HG02970 (cell line): ENCODE data around the gene P2RY8.
A peak's percentile ranks its signal among the peaks of the same experiment; 100 is the strongest.
"Not testable (repeated sequence)": the region's sequence is repeated elsewhere in the genome, so short reads cannot be mapped to it uniquely, and the experiment has no call there.

Experiments
- ATAC-seq: cut with Tn5 transposase; IDR thresholded peaks from one replicate; pipeline ENCODE4 v1.9.1; 2021; ENCODE audit warnings: mild to moderate bottlenecking, moderate library complexity, moderate number of reproducible peaks; ENCODE audit not compliant: unreplicated experiment, low FRiP score

P2RY8 gene

GRCh38 chrX:1537031-1537715, at the start of gene P2RY8:
Gene P2RY8 (minus strand): TSS chrX:1537185. CDS start chrX:1466558, 70,627 bp downstream.
- peak; percentile 42 for ATAC-seq

GRCh38 chrX:1584237-1585011, 47.4 kb upstream of the P2RY8 start:
- no peak for ATAC-seq

- ATAC-seq: no peak
These were observed 45.9 kb upstream of the P2RY8 start for GRCh38 chrX:1582686-1583437.

- no peak for ATAC-seq
These were observed 44.1 kb upstream of the P2RY8 start for GRCh38 chrX:1581132-1581531.

- no peak for ATAC-seq
These were observed 41.7 kb upstream of the P2RY8 start for GRCh38 chrX:1578511-1579173.

GRCh38 chrX:1577845-1578244, 40.9 kb upstream of the P2RY8 start:
- no peak for ATAC-seq

GRCh38 chrX:1576201-1576992, 39.4 kb upstream of the P2RY8 start:
- ATAC-seq: no peak

- not testable (repeated sequence) for ATAC-seq
These were observed 37.2 kb upstream of the P2RY8 start for GRCh38 chrX:1574181-1574580.

GRCh38 chrX:1564750-1565683, 28.0 kb upstream of the P2RY8 start:
- ATAC-seq: no peak

- ATAC-seq: not testable (repeated sequence)
These were observed 27.1 kb upstream of the P2RY8 start for GRCh38 chrX:1564077-1564476.

GRCh38 chrX:1561164-1561563, 24.2 kb upstream of the P2RY8 start:
- no peak for ATAC-seq

GRCh38 chrX:1558761-1559468, 21.9 kb upstream of the P2RY8 start:
- ATAC-seq: no peak

GRCh38 chrX:1557442-1557841, 20.5 kb upstream of the P2RY8 start:
- not testable (repeated sequence) for ATAC-seq

GRCh38 chrX:1555370-1555769, 18.4 kb upstream of the P2RY8 start:
- no peak for ATAC-seq

- no peak for ATAC-seq
These were observed 17.7 kb upstream of the P2RY8 start for GRCh38 chrX:1554469-1555210.

- ATAC-seq: no peak
These were observed 15.1 kb upstream of the P2RY8 start for GRCh38 chrX:1551959-1552546.

GRCh38 chrX:1546691-1547251, 9.8 kb upstream of the P2RY8 start:
- no peak for ATAC-seq
